ENCODE results near the gene MRPL22.
"Not testable (repeated sequence)": the region's sequence is repeated elsewhere in the genome, so short reads cannot be mapped to it uniquely, and the experiment has no call there.

The MRPL22 gene

GRCh38 chr5:154997746-154998145, 56.9 kb downstream of the MRPL22 start:
- DNase-seq: no peak

- DNase-seq: no peak
These were observed 59.0 kb downstream of the MRPL22 start for GRCh38 chr5:154999865-155000264.

- no peak for DNase-seq
These were observed 60.6 kb downstream of the MRPL22 start for GRCh38 chr5:155001523-155001922.

GRCh38 chr5:155002722-155003121, 61.8 kb downstream of the MRPL22 start:
- not testable (repeated sequence) for DNase-seq

GRCh38 chr5:155004138-155004744, 63.4 kb downstream of the MRPL22 start:
- DNase-seq: no peak

GRCh38 chr5:155006265-155006664, 65.4 kb downstream of the MRPL22 start:
- not testable (repeated sequence) for DNase-seq

- DNase-seq: no peak
These were observed 67.8 kb downstream of the MRPL22 start for GRCh38 chr5:155008669-155009068.

- no peak for DNase-seq
These were observed 70.0 kb downstream of the MRPL22 start for GRCh38 chr5:155010881-155011280.

- DNase-seq: no peak
These were observed 72.7 kb downstream of the MRPL22 start, which contains the start of gene KIF4B for GRCh38 chr5:155013526-155013925. Gene KIF4B, plus strand, starts transcription at chr5:155013755. Its CDS starts 105 bp downstream, at chr5:155013860.

- no peak for DNase-seq
These were observed 74.4 kb downstream of the MRPL22 start for GRCh38 chr5:155015239-155015638.

GRCh38 chr5:155017610-155018009, 76.7 kb downstream of the MRPL22 start:
- DNase-seq: no peak
